GM18499 (cell line): Measurements from ENCODE around the gene NMRAL1.

ENCODE experiments used
- ATAC-seq: cut with Tn5 transposase; IDR thresholded peaks from one replicate; pipeline ENCODE4 v1.9.1; 2021; ENCODE audit warnings: moderate number of reproducible peaks; ENCODE audit not compliant: insufficient read depth, unreplicated experiment

NMRAL1 gene

GRCh38 chr16:4505356-4506147 lies 31.1 kb upstream of the NMRAL1 start:
- ATAC-seq = peak; percentile 54

- no peak for ATAC-seq
Observed at GRCh38 chr16:4501071-4501478, 26.6 kb upstream of the NMRAL1 start.

GRCh38 chr16:4500272-4500671 lies 25.8 kb upstream of the NMRAL1 start:
- ATAC-seq = no peak

- no peak for ATAC-seq
Observed at GRCh38 chr16:4499196-4499555, 24.8 kb upstream of the NMRAL1 start.

DNA sequence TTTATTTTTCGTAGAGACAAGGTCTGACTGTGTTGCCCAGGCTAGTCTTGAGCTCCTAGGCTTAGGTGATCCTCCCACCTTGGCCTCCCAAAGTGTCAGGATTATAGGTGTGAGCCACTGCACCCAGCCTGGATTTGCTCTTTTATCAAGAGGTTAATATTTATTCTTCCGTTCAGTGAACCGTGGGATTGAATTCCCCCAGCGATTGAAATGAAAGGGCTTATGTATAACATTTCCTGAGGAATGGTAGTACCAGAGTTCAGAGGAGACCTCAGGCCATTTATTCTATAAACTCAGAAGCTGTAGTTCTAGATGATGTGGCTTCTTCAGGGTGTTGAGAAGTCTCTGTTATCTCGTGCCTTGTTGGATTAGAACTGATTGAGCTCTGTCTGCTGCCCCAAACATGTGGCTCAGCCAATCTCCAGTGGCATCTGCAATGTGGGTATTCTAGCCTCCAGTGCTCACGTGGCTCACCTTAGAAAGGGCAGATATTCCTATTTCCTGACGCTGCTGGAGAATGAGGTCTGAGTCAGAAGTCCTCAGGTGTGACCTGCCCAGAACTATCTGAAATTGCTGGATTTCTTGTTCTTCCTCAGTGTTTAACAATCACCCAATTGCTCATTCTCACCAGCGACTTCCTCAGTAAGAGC lies 24.2 kb upstream of the NMRAL1 start:
- ATAC-seq = no peak

DNA sequence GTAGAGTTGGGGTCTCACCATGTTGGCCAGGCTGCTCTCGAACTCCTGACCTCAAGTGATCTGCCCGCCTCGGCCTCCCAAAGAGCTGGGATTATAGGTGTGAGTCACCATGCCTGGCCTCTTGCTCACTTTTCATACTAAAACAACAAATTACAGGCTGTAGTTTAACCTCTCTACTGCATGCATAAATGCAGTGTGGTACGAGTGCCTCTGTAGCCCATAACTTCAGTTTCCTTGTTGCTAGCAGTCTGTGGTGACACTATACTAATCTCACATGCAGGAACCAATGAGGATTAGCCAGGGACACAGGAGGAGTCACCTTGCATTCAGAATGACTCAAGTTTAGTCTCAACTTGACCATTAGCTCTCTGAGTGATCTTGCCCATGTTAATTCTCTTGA lies 21.9 kb upstream of the NMRAL1 start:
- ATAC-seq = no peak

GRCh38 chr16:4495766-4496165 lies 21.3 kb upstream of the NMRAL1 start:
- no peak for ATAC-seq

- no peak for ATAC-seq
Observed at GRCh38 chr16:4494746-4495490, 20.5 kb upstream of the NMRAL1 start.

DNA sequence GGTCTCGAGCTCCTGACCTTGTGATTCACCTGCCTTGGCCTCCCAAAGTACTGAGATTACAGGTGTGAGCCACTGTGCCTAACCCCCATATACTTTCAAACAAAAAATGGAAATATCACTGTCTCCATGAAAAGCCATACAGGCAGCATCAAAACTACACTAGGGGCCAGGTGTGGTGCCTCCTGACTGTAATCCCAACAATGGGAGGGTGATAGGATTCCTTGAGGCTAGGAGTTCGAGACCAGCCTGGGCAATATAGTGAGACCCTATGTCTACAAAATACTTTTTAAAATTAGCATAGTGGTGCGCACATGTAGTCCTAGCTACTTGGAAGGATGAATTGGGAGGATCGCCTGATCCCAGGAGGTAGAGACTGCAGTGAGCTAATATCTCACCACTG lies 17.5 kb upstream of the NMRAL1 start:
- no peak for ATAC-seq

- no peak for ATAC-seq
Observed at GRCh38 chr16:4489030-4489429, 14.6 kb upstream of the NMRAL1 start.

GRCh38 chr16:4488499-4488967 lies 14.1 kb upstream of the NMRAL1 start:
- no peak for ATAC-seq

GRCh38 chr16:4487955-4488498 lies 13.6 kb upstream of the NMRAL1 start:
- no peak for ATAC-seq

DNA sequence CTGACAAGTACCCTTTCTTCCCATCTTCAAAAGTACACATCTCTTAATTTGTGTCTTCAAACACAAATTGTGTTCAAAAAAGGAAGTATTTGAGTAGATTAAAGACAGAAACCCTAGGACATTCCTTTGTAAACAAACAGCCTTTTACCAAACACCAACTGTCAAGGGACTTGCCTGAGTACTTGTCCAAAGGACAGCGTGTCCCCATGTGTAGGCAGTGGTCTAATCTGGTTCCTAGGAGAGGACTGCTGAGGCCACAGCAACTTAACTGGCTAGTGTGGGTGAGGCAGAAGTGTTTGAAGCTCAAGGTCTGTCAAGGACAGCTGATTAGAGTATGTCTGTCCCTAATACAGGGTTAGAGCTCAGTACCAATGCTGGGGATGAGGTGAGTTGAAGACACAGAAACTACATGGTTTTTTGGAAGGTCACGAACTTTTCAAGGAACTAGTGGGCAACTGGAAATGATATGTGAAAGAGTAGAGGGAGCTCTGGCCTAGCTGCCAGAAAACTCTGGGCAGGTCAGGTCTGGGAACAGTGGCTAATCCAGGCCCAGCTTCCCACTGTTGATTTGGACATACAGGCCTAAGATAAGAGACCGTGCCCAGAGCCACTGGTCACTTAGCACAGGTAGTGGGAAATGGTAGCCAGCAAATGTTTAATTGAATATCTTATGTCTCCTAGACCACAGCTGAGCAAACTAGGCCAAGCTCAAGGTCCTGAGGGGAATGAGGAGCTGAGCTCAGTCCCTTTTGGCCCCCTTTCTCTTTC lies 11.9 kb upstream of the NMRAL1 start:
- ATAC-seq = no peak

- no peak for ATAC-seq
Observed at GRCh38 chr16:4481963-4482362, 7.5 kb upstream of the NMRAL1 start.

- no peak for ATAC-seq
Observed at GRCh38 chr16:4481526-4481925, 7.1 kb upstream of the NMRAL1 start.

GRCh38 chr16:4477966-4478365 lies 3.5 kb upstream of the NMRAL1 start:
- ATAC-seq = no peak

DNA sequence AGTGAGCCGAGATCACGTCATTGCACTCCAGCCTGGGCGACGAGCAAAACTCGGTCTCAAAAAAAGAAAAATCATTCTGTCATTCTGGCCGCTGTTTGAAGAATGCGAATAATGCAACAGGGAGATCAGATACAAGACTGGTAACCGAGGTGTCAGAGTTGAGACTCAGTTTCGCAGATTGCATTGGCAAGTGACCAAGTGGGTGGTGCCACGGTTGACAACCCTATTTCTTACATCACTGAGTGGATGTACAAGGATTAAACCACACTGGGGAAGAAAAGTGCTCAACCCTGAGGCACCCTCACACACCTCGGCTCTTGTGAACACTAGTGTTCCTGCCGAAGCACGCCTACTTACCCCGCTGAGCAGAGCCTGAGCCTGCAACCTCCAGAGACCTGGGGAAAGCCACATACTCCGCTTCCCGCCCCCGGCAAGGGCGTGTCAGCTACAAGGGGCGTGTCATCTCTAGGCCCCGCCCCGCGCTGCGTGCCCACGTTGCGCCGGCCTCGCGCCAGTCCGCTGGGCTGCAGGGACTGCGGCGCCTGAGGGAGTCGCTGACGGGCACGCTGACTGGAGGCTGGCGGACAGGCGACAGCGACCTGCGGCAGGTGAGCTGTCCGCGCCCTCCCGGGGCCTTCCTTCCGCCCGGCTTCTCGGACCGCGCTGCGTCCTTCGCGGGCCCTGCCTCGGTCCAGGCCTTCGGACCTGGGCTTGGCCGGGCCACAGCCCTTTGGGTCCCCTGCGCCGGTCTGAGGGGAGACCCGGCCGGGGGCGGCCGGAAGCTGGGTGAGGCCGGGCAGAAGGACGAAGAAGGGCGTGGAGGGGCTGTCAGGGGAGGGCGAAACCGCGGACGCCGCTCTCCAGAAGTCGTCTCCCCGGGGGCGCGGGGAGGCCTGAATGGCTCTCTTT lies 1.7 kb upstream of the NMRAL1 start, which contains the start of gene HMOX2:
HMOX2 (plus strand) TSS at position 519 of the 909 bp plus-strand sequence. CDS start 29,127 bp downstream, outside the sequence.
- peak; percentile 58 for ATAC-seq

- ATAC-seq = no peak
Observed at GRCh38 chr16:4472880-4473279, 1.5 kb downstream of the NMRAL1 start.

DNA sequence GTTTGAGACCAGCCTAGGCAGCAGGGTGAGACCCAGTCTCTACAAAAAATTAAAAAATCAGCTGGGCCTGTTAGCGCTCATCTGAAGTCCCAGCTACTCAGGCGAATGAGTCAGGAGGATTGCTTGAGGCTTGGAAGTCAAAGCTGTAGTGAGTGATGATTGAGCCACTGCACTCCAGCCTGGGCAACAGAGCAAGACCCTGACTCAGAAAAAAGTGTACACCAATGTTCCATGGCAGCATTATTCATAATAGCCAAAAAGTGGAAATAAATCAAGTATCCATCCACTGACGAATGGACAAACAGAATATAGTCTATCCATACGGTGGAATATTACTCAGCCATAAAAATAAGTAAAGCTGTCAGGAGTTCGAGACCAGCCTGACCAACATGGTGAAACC lies 2.6 kb downstream of the NMRAL1 start:
- ATAC-seq = no peak
